BLaER1 (cell line): Measurements from ENCODE around the gene DEPDC1B.
"Not testable (repeated sequence)": the region's sequence is repeated elsewhere in the genome, so short reads cannot be mapped to it uniquely, and the experiment has no call there.

ENCODE experiments used
- H3K27ac ChIP-seq: shearing (Covaris generic); formaldehyde crosslinking; 2 replicates; pipeline ENCODE4 v1.8.1; 2022
- H3K27me3 ChIP-seq: shearing (Covaris generic); formaldehyde crosslinking; 2 replicates; pipeline ENCODE4 v1.8.1; 2022
- H3K36me3 ChIP-seq: shearing (Covaris generic); formaldehyde crosslinking; 2 replicates; pipeline ENCODE4 v1.8.1; 2022
- H3K4me1 ChIP-seq: shearing (Covaris generic); formaldehyde crosslinking; 2 replicates; pipeline ENCODE4 v1.8.1; 2022
- H3K4me2 ChIP-seq: shearing (Covaris generic); formaldehyde crosslinking; 2 replicates; pipeline ENCODE4 v1.8.1; 2022
- H3K4me3 ChIP-seq: shearing (Covaris generic); formaldehyde crosslinking; 2 replicates; pipeline ENCODE4 v1.8.1; 2022
- H3K9ac ChIP-seq: shearing (Covaris generic); formaldehyde crosslinking; 2 replicates; pipeline ENCODE4 v1.8.1; 2022
- H3K9me3 ChIP-seq: shearing (Covaris generic); formaldehyde crosslinking; 2 replicates; pipeline ENCODE4 v1.8.1; 2022
- H4K20me1 ChIP-seq: shearing (Covaris generic); formaldehyde crosslinking; 2 replicates; pipeline ENCODE4 v1.8.1; 2022
- Cebpa-rat ChIP-seq: shearing (Covaris generic); IDR thresholded peaks from 2 replicates; pipeline ENCODE4 v1.8.1; 2022

Gene DEPDC1B

DNA sequence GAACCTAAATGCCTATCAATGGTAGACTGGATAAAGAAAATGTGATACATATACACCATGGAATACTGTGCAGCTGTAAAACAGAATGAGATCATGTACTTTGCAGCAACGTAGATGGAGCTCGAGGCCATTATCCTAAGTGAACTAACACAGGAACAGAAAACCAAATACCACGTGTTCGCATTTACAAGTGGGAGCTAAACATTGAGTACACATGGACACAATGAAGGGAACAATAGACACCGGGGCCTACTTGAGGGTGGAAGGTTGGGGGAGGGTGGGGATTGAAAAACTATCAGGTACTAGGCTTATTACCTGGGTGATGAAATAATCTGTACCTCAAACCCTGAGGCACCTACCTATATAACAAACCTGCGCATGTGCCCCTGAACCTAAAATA lies 22.4 kb upstream of the DEPDC1B start:
- no peaks in the 10 kb centered on the region for H3K27me3 ChIP-seq
- TF ChIP-seq Cebpa-rat: no peak
- H3K9ac ChIP-seq: no peak overlapping the region
- no peak overlapping the region for H3K4me2 ChIP-seq
- no peaks in the 10 kb centered on the region for H3K9me3 ChIP-seq
- H3K4me1 ChIP-seq: no peaks in the 10 kb centered on the region
- H4K20me1 ChIP-seq: no peaks in the 10 kb centered on the region
- H3K4me3 ChIP-seq: no peak overlapping the region
- no peak overlapping the region for H3K27ac ChIP-seq
- H3K36me3 ChIP-seq: no peaks in the 10 kb centered on the region

DNA sequence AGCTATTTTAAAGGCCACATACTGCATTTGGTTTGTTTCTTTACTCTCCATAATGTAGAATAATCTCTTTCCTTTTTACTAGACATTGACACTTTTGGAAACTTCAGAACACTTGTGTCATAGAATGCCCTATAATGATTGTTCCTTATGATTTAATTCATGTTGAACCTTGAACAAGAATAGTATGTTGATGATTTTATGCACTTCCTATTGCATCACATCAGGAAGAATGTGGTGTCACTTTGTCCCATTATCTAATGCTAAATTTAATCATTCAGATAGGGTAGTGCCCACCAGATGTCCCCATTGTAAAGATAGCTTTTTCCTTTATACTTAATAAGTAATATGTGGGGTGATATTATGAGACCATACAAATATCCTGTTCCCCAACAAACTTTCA lies 19.4 kb upstream of the DEPDC1B start:
- peaks cover 5% of the 10 kb centered on the region; the same call in 1 of the 2 replicates for H3K9me3 ChIP-seq
- no peak for TF ChIP-seq Cebpa-rat
- no peaks in the 10 kb centered on the region for H3K4me1 ChIP-seq
- H3K27ac ChIP-seq: no peak overlapping the region
- H3K4me3 ChIP-seq: no peak overlapping the region
- no peaks in the 10 kb centered on the region for H3K27me3 ChIP-seq
- H3K36me3 ChIP-seq: no peaks in the 10 kb centered on the region
- H4K20me1 ChIP-seq: no peaks in the 10 kb centered on the region
- no peak overlapping the region for H3K9ac ChIP-seq
- H3K4me2 ChIP-seq: no peak overlapping the region

DNA sequence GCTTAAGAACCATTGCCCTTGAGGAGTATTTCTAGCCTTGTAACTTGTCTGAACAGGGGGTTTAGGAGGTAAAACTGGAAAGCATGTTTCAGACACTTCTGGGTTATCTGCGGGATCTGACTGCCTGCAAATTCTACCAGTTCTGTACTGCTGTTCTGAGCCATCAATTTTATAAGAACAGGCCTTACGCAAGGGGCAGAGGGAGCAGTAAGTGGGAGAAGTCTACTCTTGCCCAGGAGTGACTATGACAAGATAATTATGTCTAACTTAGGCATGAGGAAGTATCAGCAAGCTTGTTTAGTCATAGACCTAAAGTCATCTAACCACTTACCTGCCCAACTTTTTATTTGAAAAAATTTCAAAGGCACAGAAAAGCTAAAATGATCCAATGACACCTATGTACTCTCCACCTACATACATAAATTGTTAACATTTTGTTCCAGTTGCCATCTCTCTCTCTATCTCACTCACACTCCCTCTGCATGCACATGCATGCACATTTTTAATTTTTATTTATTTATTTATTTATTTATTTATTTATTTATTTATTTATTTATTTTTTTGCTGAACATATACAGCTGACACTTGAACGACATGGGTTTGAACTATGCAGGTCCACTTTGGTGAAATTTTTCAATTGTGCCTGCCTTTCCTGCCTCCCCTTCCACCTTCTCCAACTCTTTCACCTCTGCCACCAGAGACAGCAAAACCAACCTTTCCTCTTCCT lies 18.4 kb upstream of the DEPDC1B start:
- no peaks in the 10 kb centered on the region for H3K36me3 ChIP-seq
- H3K9ac ChIP-seq: no peak overlapping the region
- H3K4me1 ChIP-seq: no peaks in the 10 kb centered on the region
- peaks cover 5% of the 10 kb centered on the region; the same call in 1 of the 2 replicates for H3K9me3 ChIP-seq
- no peak overlapping the region for H3K27ac ChIP-seq
- H3K4me2 ChIP-seq: no peak overlapping the region
- H3K27me3 ChIP-seq: no peaks in the 10 kb centered on the region
- no peak for TF ChIP-seq Cebpa-rat
- no peak overlapping the region for H3K4me3 ChIP-seq
- no peaks in the 10 kb centered on the region for H4K20me1 ChIP-seq

- not testable (repeated sequence) for H3K36me3 ChIP-seq, H3K27me3 ChIP-seq, H3K9me3 ChIP-seq, H3K9ac ChIP-seq, H3K4me2 ChIP-seq, H4K20me1 ChIP-seq, H3K27ac ChIP-seq, H3K4me1 ChIP-seq, H3K4me3 ChIP-seq
Observed at GRCh38 chr5:60715201-60715928, 15.4 kb upstream of the DEPDC1B start.

DNA sequence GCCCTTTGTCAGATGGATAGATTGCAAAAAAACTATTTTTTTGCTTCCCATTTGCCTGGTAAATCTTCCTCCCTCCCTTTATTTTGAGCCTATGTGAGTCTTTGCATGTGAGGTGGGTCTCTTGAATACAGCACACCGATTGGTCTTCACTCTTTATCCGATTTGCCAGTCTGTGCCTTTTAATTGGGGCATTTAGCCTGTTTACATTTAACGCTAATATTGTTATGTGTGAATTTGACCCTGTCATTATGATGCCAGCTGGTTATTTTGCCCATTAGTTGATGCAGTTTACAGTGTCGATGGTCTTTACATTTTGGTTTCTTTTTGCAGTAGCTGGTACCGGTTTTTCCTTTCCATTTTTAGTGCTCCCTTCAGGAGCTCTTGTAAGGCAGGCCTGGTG lies 13.0 kb upstream of the DEPDC1B start:
- H3K9me3 ChIP-seq: peaks cover 5% of the 10 kb centered on the region; the same call in 1 of the 2 replicates
- H3K27me3 ChIP-seq: no peaks in the 10 kb centered on the region
- H3K36me3 ChIP-seq: no peaks in the 10 kb centered on the region
- H3K4me1 ChIP-seq: no peaks in the 10 kb centered on the region
- H3K4me3 ChIP-seq: no peak overlapping the region
- H3K9ac ChIP-seq: no peak overlapping the region
- no peak for TF ChIP-seq Cebpa-rat
- no peaks in the 10 kb centered on the region for H4K20me1 ChIP-seq
- H3K4me2 ChIP-seq: no peak overlapping the region
- no peak overlapping the region for H3K27ac ChIP-seq

GRCh38 chr5:60711892-60712291 lies 11.9 kb upstream of the DEPDC1B start:
- H3K27me3 ChIP-seq, H3K4me2 ChIP-seq, H3K36me3 ChIP-seq, H3K9me3 ChIP-seq, H3K4me1 ChIP-seq, H3K9ac ChIP-seq, H3K4me3 ChIP-seq, H3K27ac ChIP-seq, H4K20me1 ChIP-seq: not testable (repeated sequence)

- no peaks in the 10 kb centered on the region for H4K20me1 ChIP-seq
- H3K4me2 ChIP-seq: no peak overlapping the region
- no peak overlapping the region for H3K9ac ChIP-seq
- no peaks in the 10 kb centered on the region for H3K9me3 ChIP-seq
- no peak overlapping the region for H3K27ac ChIP-seq
- H3K4me1 ChIP-seq: no peaks in the 10 kb centered on the region
- no peaks in the 10 kb centered on the region for H3K36me3 ChIP-seq
- TF ChIP-seq Cebpa-rat: no peak
- H3K27me3 ChIP-seq: no peaks in the 10 kb centered on the region
- no peak overlapping the region for H3K4me3 ChIP-seq
Observed at GRCh38 chr5:60710362-60710761, 10.4 kb upstream of the DEPDC1B start.

DNA sequence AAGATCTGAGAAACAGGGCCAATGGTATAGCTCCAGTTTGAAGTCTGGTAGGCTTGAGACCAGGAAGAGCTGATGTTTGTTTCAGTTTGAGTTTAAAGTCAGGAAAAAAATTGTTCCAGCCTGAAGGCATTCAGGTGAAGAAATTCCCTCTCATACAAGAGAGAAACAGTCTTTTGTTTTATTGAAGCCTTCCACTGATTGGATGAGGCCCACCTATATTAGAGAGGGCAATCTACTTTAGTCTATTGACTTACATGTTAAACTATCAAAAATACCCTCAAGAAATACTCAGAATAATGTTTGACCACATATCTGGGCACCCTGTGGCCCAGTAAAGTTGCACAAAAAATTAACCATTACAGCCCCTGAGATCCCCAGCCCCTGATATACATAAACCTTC lies 5.2 kb upstream of the DEPDC1B start:
- Histone ChIP-seq H3K27ac (no peak overlapping the region), H3K9ac (no peak overlapping the region), H3K9me3 (no peaks in the 10 kb centered on the region), H3K4me1 (peaks cover 11% of the 10 kb centered on the region), H3K4me3 (no peak overlapping the region), H3K27me3 (no peaks in the 10 kb centered on the region), H4K20me1 (no peaks in the 10 kb centered on the region), H3K36me3 (no peaks in the 10 kb centered on the region), H3K4me2 (no peak overlapping the region)
- no peak for TF ChIP-seq Cebpa-rat

- Histone ChIP-seq H3K4me3 (no peak overlapping the region), H3K27me3 (no peaks in the 10 kb centered on the region), H4K20me1 (no peaks in the 10 kb centered on the region), H3K4me1 (peaks cover 13% of the 10 kb centered on the region), H3K36me3 (no peaks in the 10 kb centered on the region), H3K4me2 (no peak overlapping the region), H3K27ac (no peak overlapping the region), H3K9me3 (no peaks in the 10 kb centered on the region), H3K9ac (no peak overlapping the region)
- no peak for TF ChIP-seq Cebpa-rat
Observed at GRCh38 chr5:60703944-60704343, 4.0 kb upstream of the DEPDC1B start.

DNA sequence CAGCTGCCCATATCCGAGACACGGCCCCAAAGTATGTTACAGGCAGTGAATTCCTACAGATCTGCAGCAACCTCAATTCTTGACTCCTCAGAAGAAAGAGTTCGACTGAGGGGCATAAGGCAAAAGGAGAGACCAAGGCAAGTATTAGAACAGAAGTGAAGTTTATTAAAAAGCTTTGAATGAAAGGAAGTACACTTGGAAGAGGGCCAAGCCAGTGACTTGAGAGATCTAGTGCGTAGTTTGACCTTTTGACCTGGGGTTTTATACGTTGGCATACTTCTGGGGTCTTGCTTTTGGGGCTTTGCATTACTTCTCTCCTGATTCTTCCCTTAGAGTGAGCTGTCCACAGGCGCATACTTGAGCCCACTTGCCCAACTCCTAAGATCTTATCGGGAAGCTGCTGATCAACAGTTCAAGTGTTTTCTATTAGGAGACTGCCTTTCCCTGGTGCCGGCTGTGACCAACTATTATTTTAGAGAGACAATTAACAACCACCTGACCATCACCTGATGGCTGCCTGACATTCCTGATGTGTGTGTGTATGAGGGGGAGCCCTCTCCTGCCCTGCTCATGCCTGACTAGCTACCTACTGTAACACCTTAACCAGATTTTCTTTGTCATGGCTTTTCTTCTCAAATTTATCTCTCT lies 1.5 kb upstream of the DEPDC1B start:
- Histone ChIP-seq H4K20me1 (no peaks in the 10 kb centered on the region), H3K36me3 (no peaks in the 10 kb centered on the region), H3K27ac (no peak overlapping the region), H3K4me1 (peaks cover 27% of the 10 kb centered on the region), H3K4me3 (no peak overlapping the region), H3K9ac (no peak overlapping the region), H3K27me3 (no peaks in the 10 kb centered on the region), H3K4me2 (peak overlapping the region; percentile 86; the same call in 1 of the 2 replicates), H3K9me3 (no peaks in the 10 kb centered on the region)
- TF ChIP-seq Cebpa-rat: no peak
